Activated B cell treated with CpG ODN at 0.5 μM for 24 hours (primary cell): ENCODE results near the gene DTD1. TPM values are rescaled to one million over a fixed set of nuclear protein-coding genes. Genes with fewer than 3 reads are reported as not detected.

ENCODE experiments used
- ATAC-seq: fragments of 200-7000 bp; cut with Tn5 transposase; one replicate; pipeline ENCODE4 v1.10.0; 2021; ENCODE audit warnings: low read depth, mild to moderate bottlenecking, moderate library complexity
- CTCF ChIA-PET: fragments of 350-600 bp; sonication (Branson Sonifier 250); formaldehyde crosslinking; loops from one replicate; lab custom pipeline; 2021; ENCODE audit warnings: antibody characterized with exemption; lab: Charles Lee
- POLR2A ChIA-PET: fragments of 350-600 bp; sonication (Branson Sonifier 250); formaldehyde crosslinking; loops from one replicate; lab custom pipeline; 2021; ENCODE audit warnings: antibody characterized with exemption; lab: Charles Lee
- DNase-seq: peaks from one replicate; pipeline ENCODE4 v3.0.0; 2022
- H3K27ac Mint-ChIP-seq: one replicate; pipeline ENCODE4 v1.8.0; 2020; ENCODE audit warnings: mixed read lengths
- H3K27me3 Mint-ChIP-seq: one replicate; pipeline ENCODE4 v1.8.0; 2021; ENCODE audit warnings: mixed read lengths
- H3K36me3 Mint-ChIP-seq: one replicate; pipeline ENCODE4 v1.8.0; 2021; ENCODE audit warnings: low read depth, mixed read lengths
- H3K4me1 Mint-ChIP-seq: one replicate; pipeline ENCODE4 v1.8.0; 2021; ENCODE audit warnings: mixed read lengths
- H3K4me3 Mint-ChIP-seq: one replicate; pipeline ENCODE4 v1.8.0; 2020; ENCODE audit warnings: mild to moderate bottlenecking, mixed read lengths
- H3K9me3 Mint-ChIP-seq: one replicate; pipeline ENCODE4 v1.8.0; 2020; ENCODE audit warnings: mixed read lengths
- CTCF ChIP-seq: fragments of 200-600 bp; IDR thresholded peaks from one replicate; pipeline ENCODE4 v1.8.0; 2022; ENCODE audit warnings: antibody characterized with exemption, mild to moderate bottlenecking
- intact Hi-C: fragments of 100-400 bp; cut with micrococcal nuclease; formaldehyde crosslinking; loops from one replicate; pipeline ENCODE4 v1.15.1; 2024
- total RNA-seq: library from RNA; stranded (reverse); gene quantifications from 2 replicates; pipeline ENCODE4 v1.2.3, GENCODE V29; 2022

The DTD1 gene
- 26.3 and 27.5 TPM in 2 replicates for total RNA-seq

- DNase-seq (peak; percentile 88), ATAC-seq (peak; percentile 95)
- no peak for TF ChIP-seq CTCF
- Mint-ChIP-seq H3K4me1 (peaks cover 24% of the 10 kb centered on the region), H3K27me3 (peaks cover 9% of the 10 kb centered on the region), H3K27ac (peak within 1 kb of the TSS; percentile 90), H3K9me3 (no peaks in the 10 kb centered on the region), H3K4me3 (peak within 1 kb of the TSS; percentile 93), H3K36me3 (peaks cover 5% of the 10 kb centered on the region)
- intact Hi-C loops, result loop anchor here (1.0 to 10.0 kb wide), 11 partner anchors 21 to 1427 kb away; partner anchors contain the start of genes DZANK1, KAT14, NAA20 and PET117
- ChIA-PET POLR2A (interaction anchor here (0.5 to 3.0 kb wide), 4 partner anchors 21 to 169 kb away, joined by 3 to 15 read pairs (median 6); partner anchors contain the start of genes DZANK1, POLR3F, SEC23B and SMIM26), CTCF (no interaction called here)
Observed at GRCh38 chr20:18587665-18588573, at the start of gene DTD1. TSS of gene DTD1 (plus strand) at chr20:18588054. CDS start at chr20:18588073, 19 bp downstream.

GRCh38 chr20:18541741-18542140 is 46.1 kb upstream of the DTD1 start:
- POLR2A ChIA-PET, result no interaction called here
- Mint-ChIP-seq H3K27ac (no peak overlapping the region), H3K36me3 (peaks cover 80% of the 10 kb centered on the region), H3K4me3 (no peak overlapping the region), H3K4me1 (no peaks in the 10 kb centered on the region), H3K9me3 (peaks cover 2% of the 10 kb centered on the region), H3K27me3 (no peaks in the 10 kb centered on the region)
- CTCF ChIA-PET, result no interaction called here
- TF ChIP-seq CTCF, result no peak
- ATAC-seq, result no peak
- intact Hi-C loops, result no loop called here
- DNase-seq, result no peak

GRCh38 chr20:18543216-18543615 is 44.6 kb upstream of the DTD1 start:
- H3K9me3 Mint-ChIP-seq, result no peaks in the 10 kb centered on the region
- H3K36me3 Mint-ChIP-seq, result peaks cover 78% of the 10 kb centered on the region
- TF ChIP-seq CTCF, result no peak
- no peaks in the 10 kb centered on the region for H3K27me3 Mint-ChIP-seq
- ATAC-seq, result no peak
- H3K4me1 Mint-ChIP-seq, result no peaks in the 10 kb centered on the region
- ChIA-PET CTCF (no interaction called here), POLR2A (no interaction called here)
- no peak overlapping the region for H3K27ac Mint-ChIP-seq
- no peak for DNase-seq
- intact Hi-C loops, result no loop called here
- no peak overlapping the region for H3K4me3 Mint-ChIP-seq

- TF ChIP-seq CTCF, result no peak
- Mint-ChIP-seq H3K4me1 (no peaks in the 10 kb centered on the region), H3K4me3 (no peak overlapping the region), H3K27ac (no peak overlapping the region), H3K9me3 (no peaks in the 10 kb centered on the region), H3K36me3 (peaks cover 76% of the 10 kb centered on the region), H3K27me3 (no peaks in the 10 kb centered on the region)
- ChIA-PET POLR2A (no interaction called here), CTCF (no interaction called here)
- intact Hi-C loops, result no loop called here
- DNase-seq (no peak), ATAC-seq (no peak)
Observed at GRCh38 chr20:18543932-18544331, 43.9 kb upstream of the DTD1 start.

GRCh38 chr20:18545566-18545965 is 42.3 kb upstream of the DTD1 start:
- CTCF ChIA-PET, result no interaction called here
- intact Hi-C loops, result no loop called here
- DNase-seq (no peak), ATAC-seq (no peak)
- no peak overlapping the region for H3K27ac Mint-ChIP-seq
- no peak overlapping the region for H3K4me3 Mint-ChIP-seq
- H3K36me3 Mint-ChIP-seq, result peaks cover 76% of the 10 kb centered on the region
- H3K27me3 Mint-ChIP-seq, result no peaks in the 10 kb centered on the region
- no peaks in the 10 kb centered on the region for H3K9me3 Mint-ChIP-seq
- H3K4me1 Mint-ChIP-seq, result no peaks in the 10 kb centered on the region
- POLR2A ChIA-PET, result no interaction called here
- no peak for TF ChIP-seq CTCF
